A549 treated with ZK216348 at 1 μM for 4 hours (cell line): ENCODE results near the gene KCNK13. TPM values are rescaled to one million over a fixed set of nuclear protein-coding genes. Genes with fewer than 3 reads are reported as not detected.

Experiments used
- total RNA-seq: library from RNA; stranded (reverse); fragments of 200-300 nt; extraction: Qiagen RNA extraction; gene quantifications from 5 replicates; pipeline ENCODE4 v1.2.3, GENCODE V29; 2022; ENCODE audit warnings: low read depth

Gene KCNK13
- total RNA-seq, result 0.09 to 0.26 TPM (median 0.18 TPM) in 4 of 5 replicates, not detected in the other

DNA sequence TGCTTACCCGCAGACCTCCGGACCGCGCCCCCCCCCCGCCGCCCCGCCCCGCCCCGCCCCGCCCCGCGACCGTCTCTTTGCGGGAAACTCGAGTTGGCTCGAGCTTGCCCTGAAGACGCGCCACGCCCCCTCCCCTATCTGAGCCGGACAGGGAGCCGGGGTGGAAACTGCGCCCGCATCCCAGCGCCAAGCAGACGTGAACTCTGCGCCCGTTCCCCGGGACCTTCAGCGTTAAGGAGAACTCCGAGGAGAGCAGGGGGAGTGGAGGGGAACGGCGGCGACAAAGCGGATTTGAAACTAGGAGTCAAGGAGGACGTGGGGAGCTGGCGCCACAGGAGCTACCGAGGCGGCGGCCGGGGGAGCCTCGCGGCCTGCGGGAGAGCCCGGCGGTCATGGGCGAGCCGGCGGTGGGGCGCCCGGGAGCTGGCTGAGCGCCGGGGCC is at the start of gene KCNK13:
KCNK13 (plus strand) TSS at position 310 of the 442 bp plus-strand sequence. CDS start 212 bp downstream, outside the sequence.

Other genes starting within 250 kb of the KCNK13 start
- gene EFCAB11, start 107.3 kb upstream of the KCNK13 start, total RNA-seq, result 10.6 to 19.0 TPM (median 14.0 TPM) in 5 replicates
- 12.2 to 22.6 TPM (median 14.9 TPM) in 5 replicates for gene TDP1, start 106.1 kb upstream of the KCNK13 start, total RNA-seq
- 216 to 419 TPM (median 238 TPM) in 5 replicates for gene PSMC1, start 194.6 kb downstream of the KCNK13 start, total RNA-seq